Suprapubic skin (tissue), 3 donors: ENCODE results near the gene AKR1A1.

Experiments used
- CTCF ChIP-seq, 2 donors: fragments of 200-600 bp in 1 of 2; fragments of 450-650 bp in 1 of 2; sonication (generic) in 1 of 2; IDR thresholded peaks; one replicate each; pipeline ENCODE4 v1.5.1; 2016 to 2019; ENCODE audit warnings: antibody characterized with exemption in 2 of 2, mild to moderate bottlenecking in 1 of 2, moderate library complexity in 1 of 2
- POLR2AphosphoS5 ChIP-seq, 3 donors: sonication (generic); formaldehyde crosslinking; IDR thresholded peaks; one replicate each; pipeline ENCODE4 v1.6.1; 2017; ENCODE audit warnings: antibody characterized with exemption in 3 of 3

- no peak for TF ChIP-seq CTCF (IDR thresholded peaks at IDR 0.05)
- no peak for TF ChIP-seq POLR2AphosphoS5 (IDR thresholded peaks at IDR 0.05)
Measured at GRCh38 chr1:45541193-45541592, 9.4 kb upstream of the AKR1A1 start.
